COR-L47 (cell line): ENCODE measurements around the gene ZNF862.

Experiments used
- DNase-seq: peaks from one replicate; lab custom pipeline; 2025; lab: John Stamatoyannopoulos, UW

Gene ZNF862

DNA sequence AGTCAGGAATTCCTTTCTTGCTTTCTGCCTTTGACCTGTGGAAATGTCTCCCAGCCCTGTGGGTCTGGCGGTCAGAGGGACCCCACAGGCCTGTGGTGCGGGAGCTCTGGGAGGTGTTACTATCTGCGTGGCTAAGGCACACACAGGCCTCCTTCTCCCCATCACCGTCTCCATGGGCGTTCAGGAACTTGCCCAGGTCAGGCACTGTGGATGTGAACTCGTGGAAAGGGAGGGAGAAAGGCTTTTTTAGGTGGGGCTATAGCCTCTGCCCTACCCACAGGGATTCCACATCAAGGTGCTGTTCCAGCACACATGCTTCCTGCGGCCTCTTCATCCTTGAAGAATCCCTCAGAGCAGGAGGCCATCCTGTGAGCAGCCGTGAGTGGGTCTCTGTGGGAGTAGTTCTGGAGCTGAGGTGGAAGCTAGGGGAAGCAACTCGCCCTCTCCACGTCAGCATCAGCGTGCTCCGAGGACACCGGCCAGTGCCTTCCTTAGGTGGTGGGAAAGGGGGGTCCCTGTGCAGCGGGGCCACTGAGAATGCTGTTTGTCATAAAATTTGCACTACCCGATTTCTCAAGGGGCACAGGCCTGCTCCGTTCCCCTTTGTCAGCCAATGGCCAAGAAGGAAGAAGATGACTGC, 28.1 kb downstream of the ZNF862 start:
- no peak for DNase-seq

- DNase-seq: no peak
Observed at GRCh38 chr7:149866779-149867447, 28.7 kb downstream of the ZNF862 start.

DNA sequence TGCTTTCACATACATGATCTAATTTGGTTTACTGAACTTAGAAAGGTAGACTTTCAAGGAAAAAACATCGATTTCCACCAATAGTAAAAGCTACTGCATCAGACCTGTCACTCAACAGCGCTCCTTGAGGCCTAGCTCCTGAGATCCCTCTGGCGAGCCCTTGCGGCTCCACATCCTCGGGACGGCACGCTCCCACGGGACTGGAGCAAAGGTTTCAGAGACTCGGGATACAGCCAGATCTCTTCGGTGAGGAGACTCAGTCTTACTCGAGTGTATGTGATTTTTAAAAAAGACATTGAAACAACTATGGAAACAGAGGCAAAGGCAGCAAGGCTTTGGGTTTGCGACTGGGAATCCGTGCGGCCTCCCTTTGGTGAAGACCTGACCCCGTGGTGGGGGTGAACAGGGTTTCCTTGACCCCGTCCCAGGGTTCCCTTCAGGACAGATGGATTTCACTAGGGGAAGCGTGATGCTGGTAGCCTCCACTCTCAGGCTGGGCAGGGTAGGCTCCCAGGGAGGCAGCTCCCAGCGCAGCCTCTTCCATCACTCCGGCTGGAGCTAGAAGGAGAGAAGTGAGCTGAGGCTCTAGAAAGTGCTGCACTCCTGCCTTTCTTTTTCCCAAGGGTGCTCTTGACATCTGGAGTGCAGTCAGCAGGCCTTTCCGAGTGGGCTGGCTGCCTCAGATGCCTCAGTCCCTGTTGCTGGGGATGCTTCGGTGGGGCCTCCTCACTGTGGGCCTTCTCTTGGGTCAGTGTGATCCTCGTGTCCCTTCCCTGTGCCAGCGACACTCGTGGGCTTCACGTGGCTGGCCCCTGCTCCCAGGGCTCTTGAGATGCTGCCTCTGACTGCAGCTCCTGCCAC, 29.8 kb downstream of the ZNF862 start:
- no peak for DNase-seq

DNA sequence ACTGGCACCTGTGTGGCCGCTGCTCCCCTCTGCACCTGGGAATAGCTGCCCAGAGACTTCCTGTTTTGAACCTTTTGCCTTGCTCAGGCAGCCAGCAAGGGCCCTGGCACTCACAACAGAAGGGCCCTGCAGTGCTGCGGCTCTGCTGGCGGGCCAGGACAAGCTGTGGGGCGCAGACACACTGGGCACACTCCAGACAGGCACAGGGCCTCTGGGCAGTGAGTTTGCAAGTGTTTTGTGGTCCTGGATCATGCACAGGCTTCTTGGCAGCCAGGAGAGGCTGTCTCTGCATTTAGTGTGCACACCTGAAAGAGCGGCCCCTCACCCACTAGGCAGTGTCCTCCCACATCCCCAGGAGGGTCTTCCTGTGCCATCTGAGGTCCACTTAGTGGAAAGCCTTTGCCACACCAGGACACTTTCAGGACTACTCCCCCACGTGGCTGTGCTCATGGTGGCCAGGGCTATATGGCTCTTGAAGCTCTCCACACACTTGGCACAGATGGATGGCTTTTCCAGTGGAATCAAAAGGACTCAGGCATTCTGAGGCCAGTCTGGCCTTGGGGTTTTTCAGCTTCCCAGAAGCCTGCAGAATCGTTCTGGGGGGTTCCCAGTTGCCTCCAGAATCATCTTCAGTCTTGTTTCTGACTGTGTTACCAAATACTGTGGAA, 30.6 kb downstream of the ZNF862 start:
- no peak for DNase-seq

- DNase-seq: no peak
Observed at GRCh38 chr7:149869291-149869650, 31.1 kb downstream of the ZNF862 start.

- DNase-seq: no peak
Observed at GRCh38 chr7:149869867-149870266, 31.7 kb downstream of the ZNF862 start.

DNA sequence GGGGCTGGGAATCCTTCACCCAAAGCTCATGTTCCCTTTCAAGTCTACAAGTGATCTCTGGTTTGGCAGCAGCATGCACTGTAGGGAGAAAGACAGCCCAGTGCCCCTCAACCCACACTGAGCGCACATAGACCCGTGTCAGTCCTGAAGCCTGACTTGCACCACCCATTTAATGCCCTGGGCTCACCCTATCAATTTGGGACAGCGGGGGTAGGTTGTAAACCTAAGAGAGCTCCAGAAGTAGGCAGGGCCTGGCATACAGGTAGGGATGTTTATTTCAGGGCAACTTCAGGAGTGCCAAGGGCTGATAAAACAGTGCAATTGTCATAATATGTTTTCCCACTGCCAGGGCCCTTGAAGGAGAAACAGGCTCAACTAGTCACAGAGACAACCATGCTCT, 32.1 kb downstream of the ZNF862 start:
- no peak for DNase-seq

DNA sequence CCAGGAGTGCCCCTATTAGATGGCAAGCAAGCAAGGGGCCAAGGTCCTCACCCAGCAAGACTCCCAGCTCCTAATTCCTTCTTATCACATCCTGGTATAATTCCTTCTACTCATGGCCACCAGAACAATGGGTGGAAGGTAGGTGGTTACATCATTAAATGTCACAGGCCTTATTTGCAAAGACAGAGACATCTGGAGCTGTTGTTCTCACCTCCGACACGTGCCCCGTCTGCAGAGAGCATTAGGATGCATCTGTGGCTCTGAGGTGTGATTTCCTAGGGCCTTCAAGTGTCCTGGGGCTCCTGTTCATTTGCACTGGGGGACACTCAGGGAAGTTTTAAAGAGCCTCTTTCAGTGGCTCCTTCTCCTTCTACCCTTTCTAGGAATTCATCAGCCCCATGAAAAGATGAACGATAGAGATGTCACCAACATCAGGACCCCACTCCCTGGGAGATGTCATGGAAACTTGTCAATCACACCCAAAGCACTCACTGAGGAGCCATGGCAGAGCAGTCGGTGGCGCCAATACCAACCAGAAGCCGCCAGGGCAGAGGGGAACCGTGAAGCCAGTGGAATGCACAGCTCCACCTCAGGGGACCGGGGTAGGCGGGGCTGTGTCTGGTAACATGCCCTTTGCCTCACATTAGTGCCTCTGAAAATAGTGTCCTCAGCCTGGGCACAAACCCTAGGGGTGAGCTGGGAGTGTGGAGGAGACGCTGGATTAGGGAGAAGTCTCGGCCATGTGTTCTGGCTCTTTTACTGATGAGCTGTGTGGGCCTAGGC, 32.7 kb downstream of the ZNF862 start:
- DNase-seq: no peak

DNA sequence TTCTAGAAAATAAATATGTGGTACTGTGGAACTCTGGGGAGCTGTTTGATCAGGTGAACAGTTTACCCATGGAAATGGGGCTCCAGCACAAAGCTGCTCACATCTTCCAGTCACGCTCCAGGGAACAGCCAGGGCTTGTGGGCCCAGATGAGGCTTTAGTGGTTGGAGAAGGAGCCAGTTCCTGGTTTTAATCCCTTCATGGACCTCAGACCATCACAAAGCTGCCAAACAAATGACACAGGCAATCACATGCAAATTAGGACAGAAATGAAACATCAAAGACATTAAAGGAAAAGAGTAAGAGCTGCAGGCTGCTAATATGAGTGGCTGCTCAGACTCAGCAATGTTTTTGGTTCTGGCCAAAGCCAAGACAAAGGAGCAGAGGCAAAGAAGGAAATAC, 33.4 kb downstream of the ZNF862 start:
- no peak for DNase-seq

GRCh38 chr7:149872419-149873073, 34.4 kb downstream of the ZNF862 start:
- peak; percentile 81 for DNase-seq

- DNase-seq: peak; percentile 96
Observed at GRCh38 chr7:149873074-149873969, 35.1 kb downstream of the ZNF862 start, which contains the start of gene ATP6V0E2. Gene ATP6V0E2 (plus strand): TSS chr7:149873969. CDS start chr7:149874066, 97 bp downstream.

DNA sequence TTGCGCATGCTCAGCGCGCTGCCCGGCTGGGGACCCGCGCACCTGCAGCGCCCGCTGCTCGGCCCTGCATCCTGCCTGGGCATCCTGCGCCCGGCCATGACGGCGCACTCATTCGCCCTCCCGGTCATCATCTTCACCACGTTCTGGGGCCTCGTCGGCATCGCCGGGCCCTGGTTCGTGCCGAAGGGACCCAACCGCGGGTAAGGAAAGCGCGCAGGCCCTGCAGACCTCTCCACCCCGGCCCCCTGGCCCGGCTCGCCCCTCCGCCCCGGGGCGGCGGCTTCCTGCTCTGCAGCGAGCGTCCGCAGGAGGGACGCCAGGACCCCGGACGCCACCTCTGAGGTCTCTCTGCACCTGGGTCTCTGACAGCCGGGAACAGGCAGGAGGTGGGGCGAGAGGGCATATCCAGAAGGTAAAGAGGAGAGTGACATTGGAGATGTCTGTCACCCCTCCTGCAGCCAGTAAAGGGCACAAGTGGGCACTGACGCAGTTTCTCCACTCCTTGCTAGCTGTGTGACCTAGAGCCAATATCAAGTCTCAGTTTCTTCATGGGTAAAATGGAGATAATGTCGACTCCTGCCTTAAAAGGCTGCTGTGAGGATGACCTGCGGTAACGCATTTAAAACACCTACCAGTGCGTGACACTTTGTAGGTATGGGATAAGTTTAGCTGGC, 35.9 kb downstream of the ZNF862 start:
- DNase-seq: no peak

DNA sequence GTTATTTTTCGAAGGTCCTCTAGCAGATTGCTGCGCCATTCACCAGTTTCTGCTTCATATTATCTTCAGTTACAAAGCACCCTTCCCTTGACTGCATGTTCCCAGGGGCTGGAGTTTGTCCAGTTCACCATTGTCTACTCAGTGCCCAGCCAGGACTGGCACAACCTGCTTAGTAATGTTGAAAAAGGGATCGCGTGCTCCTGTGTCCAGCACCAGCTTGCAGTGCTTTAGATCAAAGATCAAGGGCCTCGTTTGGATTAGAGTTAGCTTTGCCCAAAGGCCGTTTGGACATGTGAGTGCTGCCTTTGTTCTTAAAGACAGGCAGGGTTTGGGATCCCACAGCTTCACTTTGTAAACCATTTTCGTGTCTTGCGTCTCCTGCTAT, 36.5 kb downstream of the ZNF862 start:
- DNase-seq: no peak

- DNase-seq: no peak
Observed at GRCh38 chr7:149875396-149875795, 37.2 kb downstream of the ZNF862 start.

DNA sequence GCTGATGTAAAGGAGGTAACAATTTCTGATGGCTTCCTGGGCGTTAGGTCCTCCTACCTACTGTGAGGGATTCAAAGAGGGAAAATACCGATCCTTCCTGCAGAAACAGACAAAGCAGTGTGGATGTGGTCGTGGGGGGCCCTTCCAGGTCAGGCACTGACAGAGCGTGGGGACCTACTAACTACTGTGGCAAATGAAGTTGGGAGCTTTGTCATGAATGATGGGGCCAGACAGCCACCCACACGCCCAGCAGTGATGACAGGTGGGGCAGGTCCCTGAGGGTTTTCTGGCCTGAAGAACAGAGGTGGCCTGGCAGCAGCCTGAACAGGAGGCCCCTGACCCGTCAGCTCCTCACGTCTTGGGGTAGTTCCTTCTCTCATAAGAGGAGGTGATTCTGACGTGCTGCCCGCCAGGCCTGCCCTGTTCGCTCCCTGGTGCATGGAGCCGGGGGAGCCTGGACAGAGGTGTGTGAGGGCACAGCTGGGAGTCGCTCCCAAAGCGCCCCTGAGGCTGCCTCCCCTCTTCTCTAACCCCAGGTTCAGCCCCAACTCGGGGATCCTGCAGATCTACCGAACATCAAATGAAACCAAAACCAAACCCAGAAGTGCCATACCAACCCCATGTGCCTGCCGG, 39.8 kb downstream of the ZNF862 start:
- DNase-seq: no peak

DNA sequence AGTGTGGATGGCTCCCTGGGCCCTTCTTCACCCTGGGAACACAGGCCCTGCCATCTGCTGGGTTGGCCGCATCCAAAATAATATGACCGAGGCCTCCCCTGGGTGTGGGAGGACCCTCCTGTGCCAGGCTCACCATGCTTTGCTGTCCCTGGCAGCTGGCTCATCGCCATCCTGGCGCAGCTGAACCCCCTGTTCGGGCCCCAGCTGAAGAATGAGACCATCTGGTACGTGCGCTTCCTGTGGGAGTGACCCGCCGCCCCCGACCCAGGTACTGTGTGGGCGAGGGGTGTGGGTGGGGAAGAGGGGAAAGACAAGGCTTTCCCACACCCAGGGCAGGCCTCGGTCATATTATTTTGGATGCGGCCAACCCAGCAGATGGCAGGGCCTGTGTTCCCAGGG, 40.3 kb downstream of the ZNF862 start:
- no peak for DNase-seq

DNA sequence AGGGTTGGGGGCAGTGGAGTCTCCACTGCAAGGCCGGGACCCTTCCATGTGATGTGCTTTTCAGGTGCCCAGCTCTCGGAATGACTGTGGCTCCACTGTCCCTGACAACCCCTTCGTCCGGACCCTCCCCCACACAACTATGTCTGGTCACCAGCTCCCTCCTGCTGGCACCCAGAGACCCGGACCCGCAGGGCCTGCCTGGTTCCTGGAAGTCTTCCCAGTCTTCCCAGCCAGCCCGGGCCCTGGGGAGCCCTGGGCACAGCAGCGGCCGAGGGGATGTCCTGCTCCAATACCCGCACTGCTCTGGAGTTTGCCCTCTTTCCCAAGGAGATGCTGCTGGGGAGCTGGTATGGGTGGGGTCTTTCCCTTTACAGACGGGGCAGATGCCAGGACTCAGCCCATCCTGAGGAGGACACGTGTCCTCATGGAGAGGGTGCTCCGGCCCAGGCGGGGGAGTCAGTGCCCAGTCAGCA, 41.1 kb downstream of the ZNF862 start:
- DNase-seq: no peak

DNA sequence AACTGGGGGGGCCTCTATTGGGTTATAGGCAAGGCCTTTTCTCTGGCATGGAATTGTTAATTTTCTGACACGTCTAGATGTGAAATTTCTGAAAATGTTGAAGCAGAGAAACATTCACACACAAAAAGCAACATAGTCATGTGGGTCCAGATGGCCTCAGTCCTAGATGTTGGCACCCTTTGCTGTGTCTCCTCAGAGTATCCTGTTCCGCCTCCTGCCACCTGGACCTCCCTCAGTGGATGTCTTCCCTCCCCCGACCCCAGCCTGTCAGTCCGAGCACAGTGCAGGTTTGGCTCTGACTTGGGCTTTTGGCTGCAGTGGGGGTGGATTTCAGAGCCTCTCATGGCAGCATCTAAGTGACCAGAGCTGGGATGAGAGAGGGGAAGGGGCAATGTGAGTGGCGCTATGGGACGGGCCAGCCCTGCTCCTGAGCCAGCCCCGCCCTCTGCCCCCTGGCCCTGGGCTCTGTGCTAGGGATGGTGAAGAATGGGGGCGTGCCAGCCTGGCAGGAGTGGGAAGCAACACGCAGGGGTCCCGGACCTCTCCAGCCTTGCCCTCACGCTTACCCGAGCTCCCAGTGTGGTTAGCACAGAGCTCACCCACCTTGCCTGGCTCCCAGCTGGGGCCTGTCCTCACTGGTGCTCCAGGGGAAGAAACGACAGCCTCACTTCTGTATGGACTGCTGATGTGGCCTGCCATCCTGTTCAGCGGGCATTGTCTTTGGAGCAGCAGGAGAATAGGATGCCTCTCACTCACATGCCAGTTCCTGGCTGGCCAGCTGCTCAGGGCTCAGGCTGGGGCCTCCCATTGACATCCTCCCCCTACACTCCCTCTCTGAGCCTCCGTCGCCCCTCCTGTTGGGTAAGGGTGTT, 41.8 kb downstream of the ZNF862 start:
- no peak for DNase-seq
